Measurements from ENCODE around the gene AEBP1. TPM values are rescaled to one million over a fixed set of nuclear protein-coding genes. Genes with fewer than 3 reads are reported as not detected.

Gene AEBP1
- total RNA-seq, 1 donor from 2014 or later: 1,349 TPM

GRCh38 chr7:44153948-44154335, 49.8 kb downstream of the AEBP1 start:
- no peaks in the 10 kb centered on the region for H3K4me1 ChIP-seq
- no peak for DNase-seq (ENCODE audit: low spot score in 2 of 2)
- no peaks in the 10 kb centered on the region for H3K36me3 ChIP-seq
- intact Hi-C loops (cut with DNase I): no loop called here
- no peak for TF ChIP-seq CTCF (IDR thresholded peaks at IDR 0.05)
- no peaks in the 10 kb centered on the region for H3K27me3 ChIP-seq
- no peak overlapping the region for H3K4me3 ChIP-seq
- no peak overlapping the region for H3K27ac ChIP-seq
- H3K9me3 ChIP-seq: no peaks in the 10 kb centered on the region

GRCh38 chr7:44154703-44155102, 50.6 kb downstream of the AEBP1 start:
- Histone ChIP-seq H3K27me3 (no peaks in the 10 kb centered on the region), H3K9me3 (no peaks in the 10 kb centered on the region), H3K27ac (no peak overlapping the region), H3K4me1 (no peaks in the 10 kb centered on the region), H3K36me3 (no peaks in the 10 kb centered on the region), H3K4me3 (no peak overlapping the region)
- intact Hi-C loops (cut with DNase I): no loop called here
- TF ChIP-seq CTCF (IDR thresholded peaks at IDR 0.05): no peak
- DNase-seq (ENCODE audit: low spot score in 2 of 2): no peak

- no peaks in the 10 kb centered on the region for H3K9me3 ChIP-seq
- intact Hi-C loops (cut with DNase I): no loop called here
- DNase-seq (ENCODE audit: low spot score in 2 of 2): no peak
- no peak overlapping the region for H3K27ac ChIP-seq
- H3K4me3 ChIP-seq: no peak overlapping the region
- no peaks in the 10 kb centered on the region for H3K27me3 ChIP-seq
- no peak for TF ChIP-seq CTCF (IDR thresholded peaks at IDR 0.05)
- H3K36me3 ChIP-seq: no peaks in the 10 kb centered on the region
- H3K4me1 ChIP-seq: no peaks in the 10 kb centered on the region
These were observed 51.3 kb downstream of the AEBP1 start for GRCh38 chr7:44155191-44156185.

GRCh38 chr7:44156453-44157010, 52.4 kb downstream of the AEBP1 start:
- intact Hi-C loops (cut with DNase I): no loop called here
- DNase-seq (ENCODE audit: low spot score in 2 of 2): no peak
- no peaks in the 10 kb centered on the region for H3K36me3 ChIP-seq
- no peaks in the 10 kb centered on the region for H3K9me3 ChIP-seq
- H3K4me1 ChIP-seq: no peaks in the 10 kb centered on the region
- no peak for TF ChIP-seq CTCF (IDR thresholded peaks at IDR 0.05)
- H3K4me3 ChIP-seq: no peak overlapping the region
- H3K27ac ChIP-seq: no peak overlapping the region
- no peaks in the 10 kb centered on the region for H3K27me3 ChIP-seq

- DNase-seq (ENCODE audit: low spot score in 2 of 2): no peak
- H3K27me3 ChIP-seq: no peaks in the 10 kb centered on the region
- H3K36me3 ChIP-seq: no peaks in the 10 kb centered on the region
- no peak overlapping the region for H3K4me3 ChIP-seq
- intact Hi-C loops (cut with DNase I): no loop called here
- no peaks in the 10 kb centered on the region for H3K4me1 ChIP-seq
- H3K9me3 ChIP-seq: no peaks in the 10 kb centered on the region
- TF ChIP-seq CTCF (IDR thresholded peaks at IDR 0.05): no peak
- H3K27ac ChIP-seq: no peak overlapping the region
These were observed 53.3 kb downstream of the AEBP1 start for GRCh38 chr7:44157116-44158080.

All from ascending aorta (tissue), 2 donors.